HG03066 (cell line): ENCODE measurements around the gene BCO2.
"Not testable (repeated sequence)": the region's sequence is repeated elsewhere in the genome, so short reads cannot be mapped to it uniquely, and the experiment has no call there.

Experiments
- ATAC-seq: cut with Tn5 transposase; IDR thresholded peaks from one replicate; pipeline ENCODE4 v1.9.1; 2021; ENCODE audit warnings: low read depth; ENCODE audit not compliant: unreplicated experiment

BCO2 gene

DNA sequence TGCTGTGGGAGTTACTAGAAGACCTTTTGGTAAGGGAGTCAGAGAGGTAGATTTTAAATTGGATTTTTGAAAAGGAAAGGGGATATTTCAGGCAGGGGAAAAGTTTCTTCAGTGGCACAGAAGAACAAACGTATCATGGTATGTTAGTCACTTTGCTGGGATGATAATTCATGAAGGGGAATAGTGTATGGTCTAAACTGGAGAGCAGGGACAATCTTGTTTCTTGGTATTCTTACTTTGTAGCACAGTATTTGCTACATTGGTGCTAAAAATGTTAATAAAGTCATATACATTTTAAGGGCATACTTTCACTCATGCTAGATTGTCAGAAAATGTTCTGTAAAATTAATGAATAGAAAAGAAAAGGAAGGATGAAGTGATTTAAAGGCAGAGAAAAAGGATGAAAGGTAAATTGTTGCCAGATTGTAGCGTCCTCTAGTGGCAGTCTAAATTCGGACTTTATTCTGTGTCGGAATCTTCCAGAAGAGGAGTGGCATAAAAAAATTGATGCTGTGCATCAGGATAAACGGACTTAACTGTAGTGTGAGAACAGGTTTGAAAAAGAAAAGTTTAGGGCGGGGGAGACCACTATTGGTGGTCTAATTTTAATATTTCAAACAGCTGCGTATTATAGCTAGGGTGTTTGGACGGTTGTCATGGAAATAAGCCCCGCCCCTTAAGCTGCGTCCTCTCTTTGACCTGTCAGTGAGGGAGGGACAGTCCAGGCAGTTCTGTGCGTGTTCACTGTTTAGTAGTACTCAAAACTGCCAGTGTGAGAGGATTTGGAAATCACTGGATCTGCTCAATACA lies at the start of gene BCO2:
Gene BCO2, plus strand, starts transcription at position 724 of the 810 bp plus-strand sequence. CDS start 90 bp downstream, outside the sequence.
- no peak for ATAC-seq

GRCh38 chr11:112127056-112127455 lies 48.3 kb upstream of the BCO2 start:
- ATAC-seq: no peak

GRCh38 chr11:112128483-112129121 lies 46.7 kb upstream of the BCO2 start:
- ATAC-seq: no peak

DNA sequence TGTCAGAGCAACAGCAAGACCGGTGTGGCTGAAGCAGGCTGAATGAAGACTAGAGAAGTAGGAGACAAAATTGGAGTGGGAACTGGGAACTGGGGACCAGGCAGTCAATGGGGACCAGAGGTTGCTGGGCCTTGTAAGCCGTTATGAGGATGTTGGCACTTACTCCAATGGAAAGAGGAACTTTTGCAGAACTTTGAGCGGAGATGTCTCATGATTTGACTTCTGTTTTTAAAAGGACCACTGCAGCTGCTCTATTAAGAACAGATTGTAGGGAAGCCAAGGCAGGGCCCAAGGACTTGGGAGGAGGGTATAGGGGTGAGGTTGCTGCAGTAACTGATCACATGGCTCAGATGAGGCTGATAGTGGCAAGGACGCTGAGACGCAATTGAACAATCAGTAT lies 45.7 kb upstream of the BCO2 start:
- no peak for ATAC-seq

DNA sequence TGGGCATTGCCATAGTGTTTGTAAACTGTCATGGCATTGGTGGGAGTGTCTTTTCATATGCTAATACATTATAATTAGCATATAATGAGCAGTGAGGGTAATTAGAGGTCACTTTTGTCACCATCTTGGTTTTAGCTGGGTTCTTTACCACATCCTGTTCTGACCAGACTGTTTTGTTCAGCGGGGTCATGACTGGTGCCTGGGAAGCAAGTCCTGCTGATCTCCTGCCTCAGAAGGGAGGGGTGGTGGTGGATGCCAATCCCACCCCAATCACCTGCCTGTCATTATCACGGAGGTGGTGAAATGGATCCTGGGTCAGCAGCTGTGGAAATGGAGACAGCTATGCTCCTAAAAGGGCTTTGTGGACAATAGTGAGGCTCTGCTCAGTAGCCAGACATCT lies 42.6 kb upstream of the BCO2 start:
- no peak for ATAC-seq

GRCh38 chr11:112134473-112134872 lies 40.8 kb upstream of the BCO2 start:
- ATAC-seq: no peak

GRCh38 chr11:112143597-112143996 lies 31.7 kb upstream of the BCO2 start:
- ATAC-seq: no peak

GRCh38 chr11:112150517-112150916 lies 24.8 kb upstream of the BCO2 start:
- no peak for ATAC-seq

DNA sequence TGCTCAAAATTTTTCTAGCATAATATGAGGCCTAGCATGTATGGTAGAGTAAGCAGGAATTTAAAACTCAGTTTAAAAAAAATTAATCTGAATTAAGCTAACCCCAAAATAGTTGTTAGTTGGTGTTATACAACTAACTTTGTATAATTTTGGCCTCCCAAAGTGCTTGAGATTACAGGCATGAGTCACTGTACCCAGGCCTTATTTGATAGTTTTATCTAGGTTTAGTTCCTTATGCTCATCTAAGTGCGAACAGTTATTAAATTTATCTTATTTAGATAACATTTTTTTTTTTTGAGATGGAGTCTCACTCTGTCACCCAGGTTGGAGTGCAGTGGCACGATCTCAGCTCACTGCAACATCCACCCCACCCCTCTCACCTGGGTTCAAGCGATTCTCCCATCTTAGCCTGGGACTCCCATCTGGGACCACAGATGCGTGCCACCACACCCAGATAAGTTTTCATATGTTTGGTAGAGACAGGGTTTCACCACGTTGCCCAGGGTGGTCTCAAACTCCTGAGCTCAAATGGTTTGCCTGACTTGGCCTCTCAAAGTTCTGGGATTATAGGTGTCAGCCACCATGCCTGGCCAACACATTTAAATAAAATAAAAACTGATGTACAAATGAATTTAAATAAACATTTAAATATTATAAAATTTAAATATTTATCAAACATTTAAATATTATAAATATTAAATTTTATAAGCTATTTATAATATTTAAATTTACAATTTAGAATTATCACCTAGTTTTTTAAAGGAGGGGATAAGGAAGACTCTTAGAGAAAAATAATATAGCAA lies 19.0 kb upstream of the BCO2 start:
- ATAC-seq: no peak

DNA sequence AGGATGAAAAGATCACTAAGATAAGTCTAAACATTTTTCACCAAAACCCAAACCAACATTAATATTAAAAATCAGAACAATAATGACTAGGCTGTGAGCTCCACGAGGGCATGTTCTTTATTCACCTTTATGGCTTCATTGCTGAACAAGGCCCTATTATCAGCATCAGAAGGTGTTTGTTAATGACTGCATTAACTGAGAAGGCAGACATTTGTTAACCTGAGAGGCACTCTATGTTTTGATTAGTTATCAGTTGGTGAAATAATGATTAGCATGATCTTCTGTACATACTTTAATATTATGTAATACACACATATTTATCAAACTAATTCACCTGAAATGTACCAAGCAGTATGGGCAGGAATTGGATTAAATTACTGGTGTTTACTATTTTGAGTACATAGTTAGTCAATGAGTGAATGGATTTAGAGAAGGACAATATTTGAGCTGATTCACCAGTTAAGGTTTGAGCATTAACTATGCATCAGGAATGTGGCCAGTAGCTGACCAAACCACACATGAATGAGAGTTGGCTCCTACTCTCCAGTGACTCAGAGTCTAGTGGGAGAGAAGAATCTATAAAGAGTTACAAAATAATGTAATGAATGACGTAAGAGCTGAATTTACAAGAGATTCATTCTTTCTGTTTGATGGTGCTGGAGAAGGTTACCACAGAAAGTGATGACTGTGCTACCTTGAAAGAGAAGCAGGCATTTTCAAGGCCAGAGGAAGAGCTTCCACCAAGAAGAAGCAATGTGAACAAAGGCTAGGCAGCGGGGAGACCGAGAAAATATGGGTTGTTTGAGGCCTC lies 18.2 kb upstream of the BCO2 start:
- ATAC-seq: no peak

GRCh38 chr11:112159098-112160065 lies 15.9 kb upstream of the BCO2 start:
- ATAC-seq: no peak

DNA sequence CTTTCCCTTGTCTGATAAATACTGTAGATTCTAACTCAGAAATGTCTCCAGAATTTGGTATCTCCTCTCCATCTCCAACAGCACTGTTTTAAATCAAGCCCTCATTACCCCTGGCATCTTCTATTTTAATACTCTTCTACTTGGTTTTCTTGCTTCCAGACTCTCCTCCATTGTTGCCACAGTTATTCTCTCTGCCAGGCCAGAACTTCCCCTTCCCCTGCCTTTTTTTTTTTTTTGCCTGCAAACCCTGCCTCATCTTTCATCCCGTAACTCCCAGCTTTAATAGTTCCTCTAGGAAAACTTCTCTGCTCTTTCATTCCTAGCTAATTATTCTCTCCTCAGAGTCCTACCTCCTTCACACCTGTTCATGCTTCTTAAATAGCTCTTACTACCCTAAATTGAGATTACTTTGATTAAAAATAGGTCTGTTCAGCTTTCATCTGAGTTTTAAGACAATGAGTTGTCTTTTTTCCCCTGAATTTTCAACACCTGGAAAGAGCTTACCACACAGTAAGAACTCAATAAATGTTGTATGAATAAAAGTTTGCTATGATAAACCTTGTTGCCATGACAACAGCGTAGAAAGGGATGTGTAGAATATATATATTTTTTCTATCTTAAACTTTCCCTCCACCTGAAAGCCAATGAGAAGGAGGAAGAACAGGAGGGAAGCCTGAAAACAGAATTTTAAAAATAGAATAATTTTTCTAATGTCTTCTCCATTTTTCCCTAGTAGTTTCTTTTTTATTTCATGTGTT lies 15.0 kb upstream of the BCO2 start:
- no peak for ATAC-seq

DNA sequence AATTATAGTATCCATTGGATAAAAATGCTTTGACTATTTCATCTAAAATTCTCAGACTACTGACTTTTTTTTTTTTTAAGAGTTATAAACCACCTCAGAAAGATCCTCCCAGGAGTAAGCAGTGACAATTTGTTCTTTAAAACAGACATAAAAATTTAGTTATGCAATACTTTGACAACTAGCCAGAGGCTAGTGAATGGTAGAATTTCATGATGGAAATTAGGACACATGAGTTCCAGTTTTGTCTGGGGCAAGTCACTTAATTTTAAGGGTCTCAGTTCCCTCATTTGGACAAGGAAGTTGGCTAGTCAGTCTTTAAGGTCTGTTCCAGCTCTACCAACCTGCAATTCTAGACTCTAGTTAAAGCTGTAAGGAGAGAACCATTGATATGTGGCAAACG lies 14.3 kb upstream of the BCO2 start:
- no peak for ATAC-seq

DNA sequence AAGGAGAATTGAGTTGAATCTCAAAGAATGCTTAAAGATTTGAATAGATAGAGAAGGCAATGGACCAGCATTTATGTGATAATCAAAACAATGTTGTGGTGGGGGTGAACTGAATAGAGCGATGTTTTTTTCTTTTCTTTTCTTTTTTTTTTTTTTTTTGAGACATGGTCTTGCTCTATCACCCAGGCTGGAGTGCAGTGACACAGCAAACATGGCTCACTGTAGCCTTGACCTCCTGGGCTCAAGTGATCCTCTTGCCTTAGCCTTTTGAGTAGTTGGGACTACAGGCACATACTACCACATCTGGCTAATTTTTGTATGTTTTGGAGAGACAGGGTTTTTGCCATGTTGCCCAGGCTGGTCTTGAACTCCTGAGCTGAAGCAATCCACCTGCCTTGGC lies 13.1 kb upstream of the BCO2 start:
- not testable (repeated sequence) for ATAC-seq

DNA sequence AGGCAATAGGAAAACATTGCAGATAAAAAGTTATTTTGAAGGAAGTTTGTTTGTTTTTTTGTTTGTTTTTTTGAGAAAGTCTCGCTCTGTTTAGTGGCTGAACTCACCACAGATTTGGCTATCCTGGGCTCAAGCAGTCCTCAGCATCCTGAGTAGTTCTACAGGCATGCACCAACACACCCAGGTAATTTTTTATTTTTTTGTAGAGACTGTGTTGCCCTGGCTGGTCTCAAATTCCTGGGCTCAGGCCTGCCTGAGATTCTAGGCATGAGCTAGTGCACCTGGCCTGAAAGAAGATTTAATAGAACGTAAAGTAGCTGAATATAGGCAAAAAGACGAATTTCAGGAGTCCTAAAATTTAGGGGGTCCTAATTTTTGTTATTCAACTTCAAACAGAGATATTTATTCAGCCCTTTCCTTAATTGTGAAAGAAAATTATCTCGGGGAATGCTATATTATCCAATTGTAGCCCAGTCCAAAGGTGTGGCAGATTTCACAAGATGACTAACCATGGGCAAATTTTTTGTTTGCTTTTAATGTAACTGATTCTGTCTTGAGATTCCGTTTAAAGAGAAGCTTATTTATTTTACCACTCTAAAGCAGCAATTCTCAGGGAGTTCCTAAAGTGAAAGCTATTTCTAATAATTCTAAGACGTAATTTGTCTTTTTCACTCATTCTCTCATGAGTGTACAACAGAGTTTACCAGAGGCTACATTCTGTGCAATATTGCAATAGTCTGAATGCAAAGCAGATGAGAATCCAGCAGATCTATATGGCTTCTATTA lies 12.4 kb upstream of the BCO2 start:
- ATAC-seq: no peak

DNA sequence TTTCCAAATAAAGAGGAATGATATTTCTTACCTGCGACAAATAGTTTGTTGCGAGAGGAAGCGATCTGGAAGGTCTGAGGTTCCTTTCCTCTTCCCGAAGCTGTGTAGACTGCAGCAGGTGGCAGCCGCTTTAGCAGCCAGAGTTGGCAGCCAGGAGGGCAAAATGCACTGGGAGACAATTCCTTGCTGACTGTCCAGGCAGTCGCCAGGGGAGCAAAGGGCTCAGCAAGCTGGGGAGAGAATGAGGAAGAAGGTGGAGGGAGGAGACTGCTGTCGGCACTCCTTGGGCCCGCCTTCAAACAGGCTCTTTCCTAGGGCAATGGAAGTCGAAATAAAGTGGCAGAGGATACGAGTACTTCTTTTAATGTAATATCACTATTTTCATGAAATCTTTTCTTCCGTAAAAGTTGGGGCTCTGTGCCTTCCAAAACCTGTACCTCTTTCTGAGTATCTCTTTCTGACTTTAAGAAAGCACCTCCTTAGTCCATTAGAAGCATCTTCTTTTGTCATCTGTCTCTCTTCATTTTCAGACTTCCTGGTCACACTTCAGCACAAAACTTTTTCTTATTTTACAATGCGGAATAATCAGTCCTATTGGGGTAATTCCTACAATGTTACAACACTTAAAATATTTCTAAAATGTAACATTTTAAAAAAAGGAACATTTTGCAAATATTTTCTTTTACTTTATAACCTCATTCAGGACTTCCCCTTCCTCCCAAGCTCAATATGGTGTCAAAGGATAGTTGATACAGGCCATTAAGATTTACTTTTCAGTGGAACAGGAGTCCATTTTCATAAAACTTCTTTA lies 11.2 kb upstream of the BCO2 start, which contains the start of gene IL18:
Gene IL18, minus strand, starts transcription at position 220 of the 811 bp plus-strand sequence. CDS start 9,041 bp downstream, outside the sequence.
- ATAC-seq: no peak

- ATAC-seq: no peak
Measured at GRCh38 chr11:112165049-112165448, 10.3 kb upstream of the BCO2 start.
